ENCODE measurements around the gene SPRR4.
"Not testable (repeated sequence)": the region's sequence is repeated elsewhere in the genome, so short reads cannot be mapped to it uniquely, and the experiment has no call there.

SPRR4 gene

GRCh38 chr1:152967201-152967600 lies 3.2 kb upstream of the SPRR4 start:
- no peak for DNase-seq (ENCODE audit: low read depth)

- no peak for DNase-seq (ENCODE audit: low read depth)
Observed at GRCh38 chr1:152968248-152968647, 2.2 kb upstream of the SPRR4 start.

DNA sequence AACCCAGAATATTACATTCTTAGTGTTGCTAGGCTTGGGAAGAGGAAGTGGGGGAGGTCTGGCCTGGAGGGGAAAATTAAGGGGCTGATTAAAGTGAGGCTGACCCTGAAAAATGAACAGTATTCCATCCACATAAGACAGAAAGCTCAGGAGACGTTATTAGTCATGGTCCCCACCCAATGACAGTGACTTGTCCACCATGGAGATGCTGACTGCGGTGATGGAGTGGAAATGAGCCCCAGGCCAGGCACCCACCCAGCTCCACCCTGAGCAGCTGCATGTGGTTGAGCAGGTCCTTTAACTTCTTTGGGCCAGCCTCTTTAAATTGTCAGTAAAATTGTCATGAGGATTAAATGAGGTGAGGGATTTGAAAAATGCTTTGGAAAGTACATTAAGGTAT lies 1.4 kb upstream of the SPRR4 start:
- DNase-seq (ENCODE audit: low read depth), result no peak

DNA sequence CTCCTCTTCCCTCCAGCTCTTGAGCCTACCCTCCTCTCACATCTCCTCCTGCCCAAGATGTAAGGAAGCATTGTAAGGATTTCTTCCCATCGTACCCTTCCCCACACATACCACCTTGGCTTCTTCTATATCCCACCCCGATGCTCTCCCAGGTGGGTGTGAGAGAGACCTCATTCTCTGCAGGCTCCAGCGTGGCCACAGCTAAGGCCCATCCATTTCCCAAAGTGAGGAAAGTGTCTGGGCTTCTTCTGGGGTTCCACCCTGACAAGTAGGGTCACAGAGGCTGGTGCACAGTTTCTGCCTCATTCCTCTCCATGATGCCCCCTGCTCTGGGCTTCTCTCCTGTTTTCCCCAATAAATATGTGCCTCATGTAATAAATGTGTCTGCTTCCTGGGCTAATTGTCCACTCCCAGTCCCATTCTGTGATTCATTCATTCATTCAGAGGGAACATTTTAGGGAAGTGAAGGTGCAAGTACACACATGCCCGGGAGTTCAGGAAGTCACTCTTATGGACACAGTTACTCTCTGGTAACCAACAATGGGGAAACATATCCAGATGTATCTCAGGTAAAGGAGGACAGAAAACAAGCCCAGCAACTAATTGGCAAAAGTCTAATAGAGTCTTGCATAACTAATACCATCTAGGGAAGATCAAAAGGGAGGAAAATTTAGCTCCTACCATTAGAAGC lies 1.9 kb downstream of the SPRR4 start:
- no peak for DNase-seq (ENCODE audit: low read depth)

- DNase-seq (ENCODE audit: low read depth), result no peak
Observed at GRCh38 chr1:152976688-152977087, 6.2 kb downstream of the SPRR4 start.

DNA sequence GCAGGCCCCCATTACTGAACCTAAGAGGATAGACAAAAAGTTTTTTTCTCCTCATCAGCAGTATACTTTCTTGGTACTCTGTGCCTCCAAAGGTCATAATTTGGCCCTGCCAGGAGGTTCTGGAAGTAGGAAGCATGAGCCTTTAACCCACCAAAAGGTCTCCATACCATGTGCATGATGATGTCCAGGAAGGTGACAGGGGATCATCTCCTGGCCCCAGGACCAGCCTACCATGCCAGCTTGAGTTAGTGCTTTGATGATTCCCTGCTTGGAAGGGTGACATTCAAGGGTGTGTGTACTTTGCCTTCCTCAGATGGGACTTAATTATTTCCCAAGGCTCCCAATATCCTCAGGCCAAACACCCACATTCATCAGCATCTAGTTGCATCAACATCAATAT lies 7.2 kb downstream of the SPRR4 start:
- DNase-seq (ENCODE audit: low read depth), result no peak

- no peak for DNase-seq (ENCODE audit: low read depth)
Observed at GRCh38 chr1:152980676-152981075, 10.2 kb downstream of the SPRR4 start.

DNA sequence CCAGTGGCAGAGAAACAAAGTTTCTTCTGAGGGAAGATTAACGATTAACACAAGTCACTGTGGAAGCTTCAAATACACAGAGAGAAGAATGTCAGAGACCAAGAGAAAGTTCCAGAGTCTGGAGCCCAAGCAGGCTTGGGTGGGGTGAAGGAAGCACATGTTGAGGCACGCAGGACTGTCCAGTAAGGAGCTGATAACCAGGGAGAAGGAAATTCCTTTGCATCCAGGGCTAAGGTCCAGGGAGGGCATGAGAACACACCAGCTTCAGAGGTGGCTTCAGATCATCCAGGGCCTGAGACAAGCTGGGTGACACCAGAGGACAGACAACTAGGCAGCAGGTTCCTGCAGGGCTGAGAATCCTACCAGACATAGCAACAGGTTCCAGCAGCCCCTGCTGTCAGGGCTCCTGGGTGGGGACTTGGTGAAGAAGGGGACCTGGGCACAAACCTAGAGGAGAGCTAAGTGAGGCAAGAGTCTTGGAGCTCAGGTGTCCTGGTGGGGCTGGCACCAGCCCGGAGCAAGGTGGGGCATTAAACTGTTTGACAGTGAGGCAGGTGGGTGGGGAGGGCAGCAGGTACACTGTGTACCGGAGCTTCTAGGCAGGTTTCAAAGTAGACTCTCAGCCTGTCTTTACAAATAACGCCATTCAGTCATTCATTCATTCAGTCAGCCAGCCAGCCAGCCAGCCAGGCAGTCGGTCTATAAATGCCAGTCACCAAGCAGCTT lies 10.9 kb downstream of the SPRR4 start:
- no peak for DNase-seq (ENCODE audit: low read depth)

DNA sequence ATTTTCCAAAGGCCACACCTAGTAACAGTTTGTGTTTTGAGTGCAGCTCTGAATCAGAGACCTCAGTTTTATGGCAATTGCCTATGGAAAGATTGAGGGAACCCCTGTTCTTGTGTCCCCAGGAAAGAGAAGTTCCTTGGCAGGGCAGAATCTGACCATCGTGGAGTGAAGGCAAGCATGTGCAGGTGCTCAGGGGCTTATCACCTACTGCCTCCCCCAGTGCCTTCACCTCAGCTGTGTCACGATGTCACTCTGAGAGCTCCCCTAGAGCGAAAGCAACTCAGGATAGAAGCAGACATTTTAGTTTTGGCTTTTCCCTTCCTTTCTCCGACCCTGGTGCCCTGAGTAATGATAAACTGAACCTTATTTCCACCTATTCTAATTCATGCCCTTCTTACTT lies 11.6 kb downstream of the SPRR4 start:
- DNase-seq (ENCODE audit: low read depth), result no peak

DNA sequence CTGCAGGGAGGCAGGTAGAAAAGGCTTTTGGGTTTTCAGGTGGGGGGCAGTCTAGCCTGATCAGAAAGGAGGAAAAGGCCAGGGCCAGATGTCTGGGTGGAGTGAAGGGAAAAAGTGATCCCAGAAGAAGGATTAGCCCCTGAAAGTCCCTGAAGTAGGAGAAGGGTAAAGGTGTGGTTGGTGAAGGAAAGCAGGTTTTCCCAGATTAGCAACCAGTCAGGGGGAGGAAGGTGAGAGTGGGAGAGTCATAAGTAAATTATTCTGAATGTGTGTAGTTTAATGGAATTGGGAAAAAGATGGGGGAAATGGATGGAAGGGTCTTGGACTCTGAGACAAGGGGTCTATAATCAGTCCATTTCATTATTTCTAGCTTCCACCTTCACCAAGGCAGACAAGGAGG lies 12.8 kb downstream of the SPRR4 start:
- DNase-seq (ENCODE audit: low read depth), result no peak

DNA sequence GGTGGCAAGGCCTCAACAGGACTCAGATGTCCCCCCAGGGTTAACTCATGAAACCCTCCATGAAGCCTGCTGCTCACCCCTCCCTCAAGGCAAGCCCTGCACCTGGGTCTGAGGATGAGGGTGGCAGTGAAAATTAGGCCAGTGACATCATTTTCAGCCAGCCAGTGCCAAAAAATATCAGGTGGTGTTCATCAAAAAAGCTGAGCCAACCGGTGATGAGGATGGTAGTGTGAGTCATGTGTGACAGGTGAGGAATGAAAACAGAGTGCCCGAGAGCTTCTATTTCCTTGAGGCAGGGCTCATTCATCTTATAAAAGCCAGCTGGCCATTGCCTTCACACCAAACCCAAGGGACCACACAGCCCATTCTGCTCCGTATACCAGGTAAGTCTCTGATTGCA lies 13.3 kb downstream of the SPRR4 start, which contains the start of gene SPRR1A:
Gene SPRR1A, plus strand, starts transcription at position 339 of the 400 bp plus-strand sequence. CDS start 1,150 bp downstream, outside the sequence.
- DNase-seq (ENCODE audit: low read depth), result no peak

DNA sequence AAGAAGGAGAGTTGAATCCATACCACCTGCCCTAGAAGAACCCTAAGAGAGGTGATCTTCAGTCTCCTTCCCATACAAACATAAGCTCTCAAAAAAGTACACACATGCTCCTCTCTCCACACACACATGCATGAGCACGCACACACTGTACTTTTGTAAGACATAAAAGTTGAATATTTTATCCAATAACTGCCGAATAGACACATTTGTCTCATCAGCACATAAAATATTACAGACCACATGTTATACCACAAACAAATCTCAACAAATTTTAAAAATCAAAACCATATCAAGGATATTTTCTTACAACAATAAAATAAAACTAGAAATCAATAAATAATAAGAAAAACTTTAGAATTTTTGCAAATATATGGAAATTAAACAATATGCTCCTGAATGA lies 16.1 kb downstream of the SPRR4 start:
- DNase-seq (ENCODE audit: low read depth), result no peak

DNA sequence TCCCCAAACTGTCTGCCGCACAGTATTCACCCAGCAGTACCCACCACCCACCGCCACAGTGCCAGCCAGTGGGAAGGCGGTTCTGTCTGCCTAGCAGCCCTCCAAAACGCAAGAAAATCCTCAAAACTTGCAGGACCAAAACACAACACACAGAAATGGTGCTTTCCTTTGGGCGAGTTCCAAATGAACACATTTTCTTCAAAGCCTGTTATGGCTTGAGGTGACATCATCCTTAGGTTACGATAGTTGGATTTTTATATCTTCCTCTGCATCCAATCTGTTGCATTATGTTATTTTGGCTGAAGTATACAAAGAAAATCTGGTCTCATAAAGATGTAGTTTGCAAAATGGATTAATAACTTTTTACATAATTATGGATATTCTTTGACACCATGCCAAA lies 22.7 kb downstream of the SPRR4 start:
- no peak for DNase-seq (ENCODE audit: low read depth)

DNA sequence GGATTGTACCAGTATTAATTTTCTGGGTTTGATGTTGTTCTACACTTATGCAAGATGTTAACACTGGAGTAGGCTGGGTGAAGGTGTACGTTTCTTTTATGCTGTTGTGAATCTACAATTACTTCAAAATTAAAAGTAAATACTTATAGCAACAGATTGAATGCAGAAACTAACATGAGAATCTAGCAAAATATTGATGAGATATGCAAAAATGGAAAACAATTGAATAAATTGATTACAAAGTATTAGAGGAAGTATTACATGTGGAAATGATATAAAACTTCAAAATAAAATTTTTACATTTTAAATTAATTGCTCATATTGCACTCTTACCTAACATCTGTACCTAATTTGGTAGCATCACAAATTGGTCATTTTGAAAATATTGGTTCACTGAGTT lies 25.4 kb downstream of the SPRR4 start:
- DNase-seq (ENCODE audit: low read depth), result no peak

- no peak for DNase-seq (ENCODE audit: low read depth)
Observed at GRCh38 chr1:152996633-152997400, 26.4 kb downstream of the SPRR4 start.

- DNase-seq (ENCODE audit: low read depth), result no peak
Observed at GRCh38 chr1:152997901-152998300, 27.5 kb downstream of the SPRR4 start.

DNA sequence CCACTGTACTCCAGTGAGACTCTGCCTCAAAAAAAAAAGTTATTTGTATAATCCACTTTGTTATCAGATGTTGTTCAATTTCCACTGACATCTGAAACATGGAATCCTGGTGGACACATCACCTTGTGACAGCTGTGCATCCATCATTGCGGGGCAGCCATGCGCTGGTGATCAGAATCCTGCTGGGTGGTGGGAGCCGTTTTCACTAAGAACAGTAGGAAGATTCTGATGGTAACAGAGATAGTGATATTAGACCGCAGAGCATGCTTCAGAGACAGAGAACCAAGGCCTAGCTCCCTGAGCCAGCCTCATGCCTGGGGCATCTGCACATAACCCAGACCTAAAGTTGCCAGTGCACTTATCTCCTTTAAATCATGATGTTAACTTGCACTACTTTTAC lies 28.0 kb downstream of the SPRR4 start:
- DNase-seq (ENCODE audit: low read depth), result no peak

GRCh38 chr1:152999818-153000217 lies 29.4 kb downstream of the SPRR4 start:
- DNase-seq (ENCODE audit: low read depth), result no peak

- DNase-seq (ENCODE audit: low read depth), result no peak
Observed at GRCh38 chr1:153000294-153000693, 29.8 kb downstream of the SPRR4 start.

DNA sequence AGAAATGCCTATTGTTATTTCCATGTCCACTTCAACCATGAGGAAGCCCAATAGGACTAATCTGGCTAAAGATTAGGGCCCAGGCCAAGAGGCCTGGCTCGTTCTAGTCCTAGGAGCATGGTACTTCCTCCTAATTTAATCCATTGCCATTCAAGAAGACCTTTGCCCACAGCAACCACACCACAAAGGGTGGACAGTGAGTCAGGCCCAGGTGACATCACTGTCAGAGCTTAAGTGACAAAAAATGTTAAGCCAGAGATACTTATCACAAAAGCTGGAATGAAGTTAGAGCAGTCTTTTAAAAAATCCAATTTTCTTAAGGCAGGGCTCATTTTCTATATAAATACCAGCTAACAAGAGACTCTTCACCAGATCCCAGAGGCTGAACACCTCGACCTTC lies 30.9 kb downstream of the SPRR4 start, which contains the start of gene SPRR3:
Gene SPRR3, plus strand, starts transcription at position 368 of the 400 bp plus-strand sequence. CDS start 1,272 bp downstream, outside the sequence.
- DNase-seq (ENCODE audit: low read depth), result no peak

DNA sequence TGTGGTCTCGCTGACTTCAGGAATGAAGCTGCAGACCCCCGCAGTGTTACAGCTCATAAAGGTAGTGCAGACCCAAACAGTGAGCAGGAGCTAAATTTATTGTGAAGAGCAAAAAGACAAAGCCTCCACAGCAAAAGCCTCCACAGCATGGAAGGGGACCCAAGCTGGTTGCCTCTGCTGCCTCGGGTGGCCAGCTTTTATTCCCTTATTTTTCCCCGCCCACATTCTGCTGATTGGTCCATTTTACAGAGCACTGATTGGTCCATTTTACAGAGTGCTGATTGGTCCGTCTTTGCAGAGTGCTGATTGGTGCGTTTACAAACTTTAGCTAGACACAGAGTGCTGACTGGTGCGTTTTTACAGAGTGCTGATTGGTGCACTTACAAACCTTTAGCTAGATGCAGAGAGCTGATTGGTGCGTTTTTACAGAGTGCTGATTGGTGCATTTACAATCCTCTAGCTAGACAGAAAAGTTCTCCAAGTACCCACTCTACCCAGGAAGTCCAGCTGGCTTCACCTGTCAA lies 40.8 kb downstream of the SPRR4 start:
- not testable (repeated sequence) for DNase-seq (ENCODE audit: low read depth)

DNA sequence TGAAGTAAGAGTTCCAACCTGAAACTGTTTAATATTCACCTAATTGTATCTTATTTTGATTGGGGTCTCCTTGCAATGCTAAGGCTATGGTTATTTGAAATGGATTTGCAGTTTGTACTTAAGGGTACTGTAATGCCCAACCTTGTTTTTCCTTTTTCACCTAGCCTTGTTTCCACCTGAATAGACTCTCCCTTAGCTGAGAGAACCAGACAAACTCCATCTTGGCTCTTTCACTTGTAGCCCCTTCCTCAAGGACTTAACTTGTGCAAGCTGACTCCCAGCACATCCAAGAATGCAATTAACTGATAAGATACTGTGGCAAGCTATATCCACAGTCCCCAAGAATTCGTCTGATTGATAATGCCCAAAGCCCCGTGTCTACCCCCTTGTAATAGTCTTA lies 51.4 kb downstream of the SPRR4 start:
- DNase-seq (ENCODE audit: low read depth), result not testable (repeated sequence)
